GM21360 (cell line): ENCODE data around the gene ALDH6A1.
A peak's percentile ranks its signal among the peaks of the same experiment; 100 is the strongest.
"Not testable (repeated sequence)": the region's sequence is repeated elsewhere in the genome, so short reads cannot be mapped to it uniquely, and the experiment has no call there.

Source experiments
- ATAC-seq: cut with Tn5 transposase; IDR thresholded peaks from one replicate; pipeline ENCODE4 v1.9.1; 2021; ENCODE audit warnings: mild to moderate bottlenecking, moderate library complexity; ENCODE audit not compliant: unreplicated experiment

The ALDH6A1 gene

DNA sequence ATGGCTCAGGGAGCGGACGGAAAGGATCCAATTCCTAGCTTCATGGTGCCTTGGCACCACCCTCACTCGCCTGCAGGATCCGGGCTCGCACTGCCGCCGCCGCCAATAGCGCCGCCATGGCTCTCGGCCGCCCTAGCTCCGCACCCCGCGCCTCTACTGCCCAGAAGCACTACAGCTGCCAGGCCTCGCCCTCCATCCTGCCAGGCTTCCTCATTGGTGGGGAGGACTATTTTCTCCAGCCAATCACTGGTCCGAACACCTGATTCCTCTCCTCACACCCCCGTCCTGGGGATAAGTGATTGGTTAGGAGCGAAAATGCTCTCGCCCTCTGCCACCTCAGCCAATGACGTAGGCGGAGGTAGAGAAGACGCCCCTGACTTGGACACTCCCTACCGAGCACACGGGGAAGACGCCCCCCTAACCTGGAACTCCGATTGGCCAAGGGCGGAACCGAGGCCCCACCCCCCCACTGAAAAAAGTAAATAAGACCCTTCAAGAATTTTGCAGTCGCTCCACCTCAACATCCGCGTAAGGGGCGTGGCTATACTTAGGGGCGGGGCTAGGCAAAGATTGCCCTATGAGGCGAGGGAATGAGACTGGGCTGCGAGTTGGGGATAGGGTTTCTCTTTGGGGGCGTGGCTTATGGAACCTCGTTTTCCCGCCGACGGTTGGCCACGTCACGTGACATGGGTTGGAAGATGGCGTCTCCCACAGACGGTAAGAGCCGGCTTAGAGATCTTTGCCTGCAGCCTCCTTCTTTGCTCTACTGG, at the start of gene ALDH6A1, which contains the start of gene LIN52:
ALDH6A1 (minus strand) TSS at position 177 of the 770 bp plus-strand sequence; CDS start at position 118, 59 bp downstream.
LIN52 (plus strand) TSS at position 680 of the 770 bp plus-strand sequence; CDS start at position 699, 19 bp downstream.
- peak; percentile 88 for ATAC-seq

DNA sequence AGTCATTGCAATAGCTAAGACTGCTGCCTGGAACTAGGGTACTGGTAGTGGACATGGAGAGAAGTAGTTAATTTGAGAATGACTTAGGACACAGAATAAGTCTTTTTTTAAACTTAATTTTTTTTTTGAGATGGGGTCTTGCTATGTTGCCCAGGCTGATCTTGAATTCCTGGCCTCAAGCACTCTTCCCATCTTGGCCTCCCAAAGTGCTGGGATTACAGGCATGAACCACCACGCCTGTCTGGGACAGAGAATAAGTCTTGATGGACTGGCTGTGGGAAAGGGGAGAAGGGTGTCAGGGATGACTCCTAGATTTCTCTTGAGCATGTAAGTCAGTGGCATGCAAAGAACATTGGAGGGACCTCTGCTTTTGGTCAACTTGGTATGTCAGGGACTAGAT, 43.4 kb upstream of the ALDH6A1 start:
- no peak for ATAC-seq

DNA sequence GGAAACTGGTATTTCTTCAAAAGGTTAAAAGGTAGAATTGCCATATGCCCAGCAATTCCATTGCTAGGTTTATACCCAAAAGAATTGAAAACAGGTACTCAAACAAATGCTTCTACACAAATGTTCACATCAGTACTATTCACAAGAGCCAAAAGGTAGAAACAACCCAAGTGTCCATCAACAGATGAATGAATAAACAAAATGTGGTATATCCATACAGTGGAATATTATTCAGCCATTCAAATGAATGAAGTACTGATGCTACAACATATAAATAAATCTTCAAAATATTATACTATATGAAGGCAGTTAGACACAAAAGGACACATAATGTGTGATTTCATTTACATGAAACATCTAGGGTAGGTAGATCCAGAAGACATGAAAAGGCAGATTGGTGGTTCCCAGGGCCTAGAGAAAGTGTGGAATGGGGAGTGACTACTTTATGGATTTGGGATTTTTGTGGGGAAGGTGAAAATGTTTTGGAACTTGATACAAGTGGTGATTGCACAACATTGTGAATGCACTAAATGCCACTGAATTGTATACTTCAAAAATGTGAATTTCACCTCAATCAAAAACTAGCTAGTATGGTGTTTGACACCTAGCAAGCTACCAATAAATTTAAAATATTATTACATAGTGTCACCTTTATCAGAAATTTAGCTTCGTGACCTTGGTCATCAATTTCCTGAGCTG, 42.2 kb upstream of the ALDH6A1 start:
- ATAC-seq: no peak

DNA sequence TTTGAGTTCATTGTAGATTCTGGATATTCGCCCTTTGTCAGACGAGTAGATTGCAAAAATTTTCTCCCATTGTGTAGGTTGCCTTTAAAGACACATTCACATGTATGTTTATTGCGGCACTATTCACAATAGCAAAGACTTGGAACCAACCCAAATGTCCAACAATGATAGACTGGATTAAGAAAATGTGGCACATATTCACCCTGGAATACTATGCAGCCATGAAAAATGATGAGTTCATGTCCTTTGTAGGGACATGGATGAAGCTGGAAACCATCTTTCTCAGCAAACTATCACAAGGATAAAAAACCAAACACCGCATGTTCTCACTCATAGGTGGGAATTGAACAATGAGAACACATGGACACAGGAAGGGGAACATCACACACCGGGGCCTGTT, 41.2 kb upstream of the ALDH6A1 start:
- not testable (repeated sequence) for ATAC-seq

DNA sequence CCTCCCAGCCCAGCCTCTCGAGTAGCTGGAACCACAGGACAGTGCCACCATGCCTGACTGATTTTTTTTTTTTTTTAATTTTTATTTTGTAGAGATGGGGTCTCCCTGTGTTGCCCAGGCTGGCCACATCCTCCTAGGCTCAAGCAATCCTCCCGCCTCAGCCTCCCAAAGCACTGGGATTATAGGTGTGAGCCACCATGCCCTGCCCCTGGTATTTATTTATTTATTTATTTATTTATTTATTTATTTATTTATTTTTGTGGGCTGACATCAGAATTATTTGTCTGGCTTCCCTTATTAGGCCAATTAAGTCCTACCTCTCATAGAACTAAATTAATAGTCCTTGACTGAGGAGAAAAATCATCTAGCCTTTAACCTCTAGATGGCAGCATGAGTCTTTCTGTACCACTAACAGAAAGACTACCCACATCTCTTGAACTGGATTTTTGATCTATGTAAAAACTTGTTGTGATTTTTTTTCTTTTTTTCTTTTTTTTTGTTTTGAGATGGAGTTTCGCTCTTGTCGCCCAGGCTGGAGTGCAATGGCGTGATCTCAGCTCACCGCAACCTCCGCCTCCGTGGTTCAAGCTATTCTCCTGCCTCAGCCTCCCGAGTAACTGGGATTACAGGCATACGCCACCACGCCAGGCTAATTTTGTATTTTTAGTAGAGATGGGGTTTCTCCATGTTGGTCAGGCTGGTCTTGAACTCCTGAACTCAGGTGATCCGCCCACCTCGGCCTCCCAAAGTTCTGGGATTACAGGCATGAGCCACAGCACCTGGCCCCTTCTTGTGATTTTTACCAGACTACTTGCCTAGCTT, 27.4 kb upstream of the ALDH6A1 start:
- not testable (repeated sequence) for ATAC-seq

DNA sequence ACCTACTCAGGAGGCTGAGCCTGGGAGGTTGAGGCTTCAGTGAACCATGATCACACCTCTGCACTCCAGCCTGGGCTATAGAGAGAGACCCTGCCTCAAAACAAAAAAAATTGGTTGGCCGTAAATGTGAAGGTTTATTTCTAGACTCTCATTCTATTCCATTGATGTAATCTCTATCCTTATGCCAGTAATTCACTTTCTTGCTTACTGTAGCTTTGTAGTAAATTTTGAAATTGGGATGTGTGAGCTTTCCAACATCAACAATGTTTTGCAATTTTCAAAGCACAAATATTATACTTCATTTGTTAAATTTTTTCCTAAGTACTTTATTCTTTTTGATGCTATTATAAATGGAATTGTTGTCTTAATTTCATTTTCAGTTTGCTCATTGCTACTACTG, 25.1 kb upstream of the ALDH6A1 start:
- ATAC-seq: no peak

DNA sequence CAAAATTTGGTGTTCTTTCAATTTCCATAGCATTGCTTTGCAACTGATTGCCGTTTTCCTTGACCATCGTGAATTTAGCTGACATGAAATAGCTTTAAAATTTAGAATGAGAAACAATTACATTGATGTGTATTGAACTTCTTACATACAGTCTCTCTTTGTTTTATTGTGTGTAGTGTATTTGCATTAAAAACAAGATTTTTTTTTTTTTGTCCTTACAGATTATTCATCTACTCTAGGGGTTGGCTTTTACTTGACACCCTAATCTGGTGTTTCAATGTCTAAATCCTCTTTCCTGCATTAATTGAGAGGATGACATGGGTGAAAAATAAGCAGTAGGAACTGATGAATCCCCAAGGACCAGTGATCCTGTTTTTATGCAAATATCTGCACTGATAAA, 21.1 kb upstream of the ALDH6A1 start:
- no peak for ATAC-seq

DNA sequence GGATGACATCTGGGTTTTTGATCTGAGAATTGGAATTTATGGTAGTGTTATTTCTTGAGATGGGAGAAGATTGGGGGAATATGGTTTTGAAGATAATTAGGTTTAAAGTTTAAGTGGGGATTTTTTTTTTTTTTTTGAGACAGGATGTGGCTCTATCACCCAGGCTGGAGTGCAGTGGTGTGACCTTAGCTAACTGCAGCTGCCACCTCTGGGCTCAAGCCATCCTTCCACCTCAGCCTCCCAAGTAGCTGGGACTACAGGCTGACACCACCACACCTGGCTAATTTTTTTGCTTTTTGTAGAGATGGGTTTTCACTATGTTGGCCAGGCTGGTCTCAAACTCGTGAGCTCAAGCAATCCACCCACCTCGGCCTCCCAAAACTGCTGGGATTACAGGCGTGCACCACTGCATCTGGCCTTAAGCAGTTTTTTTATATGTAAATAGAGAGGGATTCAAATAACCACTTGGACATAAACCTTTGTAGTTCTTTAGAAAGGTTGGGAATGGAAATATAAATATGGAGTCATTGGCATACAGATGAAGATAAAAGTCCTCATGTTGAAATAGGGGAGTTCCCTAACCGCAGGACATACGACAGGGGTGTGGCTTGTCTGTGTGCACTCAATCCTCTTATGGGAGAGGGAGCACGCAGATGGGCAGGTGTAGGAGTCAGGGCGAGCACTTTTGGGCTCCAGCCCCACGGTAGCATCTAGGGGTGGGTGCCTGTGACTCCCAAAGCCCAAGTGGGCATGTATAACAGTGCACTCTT, 5.2 kb upstream of the ALDH6A1 start:
- ATAC-seq: no peak

DNA sequence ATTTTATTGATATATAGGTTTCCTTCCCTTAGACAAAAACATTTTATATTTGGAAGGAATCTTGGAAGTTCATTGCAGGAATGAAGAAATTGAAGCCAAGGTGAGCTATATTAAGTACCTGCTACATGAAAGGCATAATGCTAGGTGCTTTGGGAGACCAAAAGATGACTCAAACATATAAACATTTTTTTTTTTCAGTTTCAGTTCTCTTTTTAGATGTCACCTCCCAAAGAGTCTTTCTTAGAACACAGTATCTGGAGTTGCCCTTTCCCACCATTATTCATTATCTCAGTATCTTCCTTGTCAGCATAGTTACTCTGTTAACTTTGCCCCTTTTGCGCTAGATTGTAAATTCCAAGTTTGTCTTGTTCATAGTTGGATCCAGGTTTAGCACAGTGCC, 1.6 kb upstream of the ALDH6A1 start:
- ATAC-seq: no peak

DNA sequence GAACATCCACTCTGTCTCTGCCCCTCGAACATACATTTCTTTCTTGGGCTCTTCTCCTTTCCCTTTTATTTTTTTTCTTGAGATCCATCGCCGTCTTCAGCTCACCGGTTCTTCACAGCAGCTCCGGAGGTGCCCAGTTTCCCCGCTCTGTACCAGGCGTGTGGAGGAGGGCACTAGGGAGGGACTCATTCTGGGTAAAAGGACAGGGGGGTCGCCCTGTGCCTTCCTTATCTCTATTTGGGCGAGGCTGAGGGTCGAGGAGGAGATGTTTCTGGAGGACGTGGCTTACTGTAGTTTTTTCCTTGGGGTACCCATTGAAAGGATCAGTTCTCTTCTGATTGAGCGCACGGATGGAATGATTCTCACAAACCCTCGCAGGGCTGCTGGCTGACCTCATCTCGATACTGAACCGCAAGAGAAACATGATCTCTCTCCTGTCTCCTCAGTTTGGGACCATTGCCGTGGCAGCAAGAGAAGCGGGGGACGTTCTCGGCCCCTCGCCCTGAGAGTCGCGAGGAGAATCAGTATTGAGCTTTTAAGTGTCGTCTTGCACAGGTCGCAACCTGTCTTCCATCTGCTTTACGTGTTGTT, 889 bp upstream of the ALDH6A1 start:
- ATAC-seq: peak; percentile 6

DNA sequence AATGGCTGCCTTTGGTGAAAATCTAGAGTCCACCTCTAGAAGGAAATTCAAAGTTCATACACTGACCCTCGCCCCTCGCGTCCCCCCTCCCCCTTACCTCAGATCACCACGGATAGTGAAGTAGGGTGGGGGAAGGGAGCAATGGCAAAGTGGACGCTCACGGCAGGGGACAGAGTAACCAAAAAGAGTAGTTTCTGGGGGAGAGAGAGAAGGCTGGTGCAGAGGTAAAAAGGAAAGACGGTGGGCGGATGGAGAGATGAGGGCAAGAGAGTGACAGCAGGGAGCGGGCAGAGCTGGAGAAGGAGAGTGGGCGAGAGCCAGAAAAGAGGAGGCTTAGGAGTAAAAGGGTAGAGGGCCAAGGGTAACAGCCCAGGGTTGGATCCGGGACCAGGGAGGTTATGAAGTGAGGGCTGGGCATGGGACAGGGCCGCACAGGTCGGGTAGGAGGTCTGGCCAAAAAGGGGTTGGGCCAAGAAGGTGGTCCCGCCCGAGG, 423 bp downstream of the ALDH6A1 start:
- ATAC-seq: no peak

DNA sequence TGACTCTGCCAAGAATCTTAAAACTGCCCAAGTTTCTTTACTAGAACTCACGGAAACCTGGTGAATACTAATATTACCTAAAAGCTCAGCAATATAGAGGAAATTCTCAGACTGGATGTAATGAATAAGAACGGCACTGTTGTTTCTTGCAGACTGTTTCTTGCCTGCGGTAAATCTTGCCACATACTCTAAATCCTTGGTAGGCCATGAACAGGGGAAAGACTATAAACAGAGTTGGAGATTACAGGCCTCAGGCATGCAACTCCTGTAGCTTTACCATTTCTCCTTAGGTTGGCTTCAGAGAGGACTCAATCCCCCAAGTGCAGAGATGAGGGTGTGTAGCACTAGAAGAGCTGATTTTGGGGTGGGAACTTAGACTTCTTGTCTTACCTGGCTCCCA, 1.1 kb downstream of the ALDH6A1 start:
- no peak for ATAC-seq

DNA sequence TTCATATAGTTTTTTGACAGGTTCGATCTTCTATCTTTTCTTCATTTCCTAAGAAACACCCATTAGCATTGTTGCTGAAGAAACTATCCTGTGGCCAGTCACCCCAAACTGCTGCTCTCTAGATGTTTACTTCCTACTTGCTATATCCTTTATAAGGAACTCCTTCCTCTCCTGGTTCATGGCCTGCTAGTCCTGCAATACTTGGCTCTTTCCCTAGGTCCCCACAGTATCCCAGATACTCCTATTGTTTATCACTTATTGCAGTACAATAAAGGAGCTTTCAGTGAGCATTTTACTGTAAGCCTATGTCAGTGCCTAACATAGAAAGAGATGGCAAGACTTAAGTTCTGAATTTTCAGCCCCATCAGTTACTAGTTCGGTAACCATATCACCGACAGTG, 2.8 kb downstream of the ALDH6A1 start:
- ATAC-seq: no peak

DNA sequence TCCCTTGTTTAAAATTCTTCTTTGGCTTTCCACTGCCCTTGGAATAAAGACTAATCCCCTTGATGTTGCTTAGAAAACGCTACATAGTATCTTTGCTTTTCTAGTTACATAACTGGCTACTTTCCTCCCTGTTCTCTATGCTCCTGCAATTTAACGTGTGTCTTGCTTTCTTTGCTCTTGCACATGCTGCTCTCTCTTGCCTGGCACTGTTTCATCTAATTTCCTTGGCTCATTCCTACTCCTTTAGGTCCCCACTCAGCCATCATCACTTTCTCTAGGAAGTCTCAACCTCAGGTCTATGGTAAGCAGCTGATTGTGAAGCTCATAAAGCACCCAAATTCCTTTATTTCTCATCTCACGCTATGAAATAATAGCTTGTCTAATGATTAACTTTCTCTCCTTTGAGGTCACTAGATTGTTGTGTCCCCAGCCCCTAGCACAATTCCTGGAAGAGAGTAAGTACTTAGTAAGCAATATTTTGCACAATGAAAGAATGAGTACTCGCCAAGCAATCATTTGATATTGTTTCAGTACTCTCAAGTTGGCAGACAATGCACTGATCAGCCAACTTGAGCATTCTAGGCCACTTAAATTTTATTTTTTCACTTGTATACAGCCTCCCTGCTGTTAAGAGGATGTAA, 3.3 kb downstream of the ALDH6A1 start:
- ATAC-seq: no peak

DNA sequence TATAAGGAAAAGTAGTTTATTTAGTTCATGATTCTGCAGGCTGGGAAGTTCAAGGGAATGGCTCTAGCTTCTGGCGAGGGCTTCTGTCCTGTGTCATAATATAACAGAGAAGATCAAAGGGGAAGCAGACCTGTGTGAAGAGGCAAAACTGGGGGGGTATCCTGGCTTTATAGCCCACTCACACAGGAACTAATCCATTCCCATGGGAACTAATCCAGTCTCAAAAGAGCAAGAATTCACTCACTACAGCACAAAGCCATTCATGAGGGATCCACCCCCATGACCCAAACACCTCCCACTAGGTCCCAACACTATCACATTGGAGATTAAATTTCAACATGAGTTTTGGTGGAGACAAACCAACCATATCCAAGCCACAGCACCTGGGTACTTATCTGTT, 6.9 kb downstream of the ALDH6A1 start:
- no peak for ATAC-seq

DNA sequence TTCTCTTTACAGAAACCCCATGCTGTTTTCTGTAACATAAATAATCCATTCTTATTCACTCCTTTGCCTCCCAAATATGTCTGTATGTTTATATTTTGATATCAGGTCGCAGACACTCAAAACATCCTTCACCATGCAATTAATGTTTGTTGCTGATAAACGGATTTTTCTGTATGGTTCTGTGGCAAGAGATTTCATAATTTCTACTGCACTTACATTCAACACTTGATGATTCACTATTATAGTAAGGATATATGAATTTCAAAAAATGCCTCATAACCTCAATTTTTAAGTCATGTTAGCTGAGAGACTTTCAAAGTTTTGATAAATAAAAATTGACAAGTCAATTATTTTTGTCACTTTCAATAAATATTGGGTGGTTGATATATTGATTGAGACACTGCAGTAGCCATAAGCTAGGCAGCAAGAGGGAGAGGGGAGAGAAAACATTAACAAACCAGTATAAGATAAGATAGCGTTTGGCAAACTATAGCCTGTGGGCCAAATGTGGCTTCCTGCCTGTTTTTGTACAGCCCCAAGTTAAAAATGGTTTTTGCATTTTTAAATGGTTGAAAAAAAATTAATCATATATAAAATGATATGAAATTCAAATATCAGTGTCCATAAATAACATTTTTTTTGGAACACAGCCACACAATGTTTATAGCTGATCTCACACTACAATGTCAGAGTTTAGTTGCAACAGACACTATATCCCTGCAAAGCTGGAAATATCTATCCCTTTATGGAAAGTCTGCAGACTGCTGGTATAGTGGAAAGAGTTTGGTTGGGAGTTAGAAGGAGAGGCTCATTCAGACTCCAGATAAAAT, 18.3 kb downstream of the ALDH6A1 start:
- ATAC-seq: no peak

DNA sequence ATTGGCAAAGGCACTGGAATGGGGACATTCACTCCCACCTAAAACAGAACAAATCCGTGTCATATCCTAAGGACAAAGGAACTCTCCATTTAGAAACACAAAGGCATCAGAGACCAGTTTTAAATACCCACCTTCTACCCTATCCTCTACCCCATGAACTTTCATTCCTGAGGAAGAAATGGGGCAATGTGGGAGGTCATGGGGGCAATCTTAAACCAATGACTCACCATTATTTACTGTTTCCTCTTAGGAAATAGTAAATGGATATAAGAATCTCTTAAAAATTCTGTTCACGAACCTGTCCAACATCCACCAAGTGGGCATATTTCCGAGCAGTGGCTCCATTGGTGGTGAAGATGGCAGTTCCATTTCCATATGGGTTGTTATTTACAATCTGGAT, 19.4 kb downstream of the ALDH6A1 start:
- no peak for ATAC-seq

DNA sequence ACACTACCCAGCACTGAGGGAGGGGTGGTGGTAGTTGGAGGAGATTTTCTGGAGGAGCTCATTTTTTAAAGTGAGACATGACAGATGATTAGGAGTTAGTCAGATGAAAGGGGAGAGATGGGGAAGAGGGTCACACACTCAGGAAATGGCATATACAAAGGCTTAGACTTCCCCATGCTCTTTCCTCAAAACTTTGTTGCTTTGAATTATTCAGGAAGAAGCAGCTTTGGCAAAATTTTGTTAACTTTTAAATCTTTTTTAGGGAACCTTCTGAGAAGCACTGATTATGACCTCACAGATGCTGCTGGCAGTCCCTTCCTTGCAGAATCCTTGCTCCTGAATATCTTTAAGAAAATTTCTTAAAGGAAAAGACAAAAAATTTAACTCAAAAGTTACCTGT, 19.8 kb downstream of the ALDH6A1 start:
- no peak for ATAC-seq

DNA sequence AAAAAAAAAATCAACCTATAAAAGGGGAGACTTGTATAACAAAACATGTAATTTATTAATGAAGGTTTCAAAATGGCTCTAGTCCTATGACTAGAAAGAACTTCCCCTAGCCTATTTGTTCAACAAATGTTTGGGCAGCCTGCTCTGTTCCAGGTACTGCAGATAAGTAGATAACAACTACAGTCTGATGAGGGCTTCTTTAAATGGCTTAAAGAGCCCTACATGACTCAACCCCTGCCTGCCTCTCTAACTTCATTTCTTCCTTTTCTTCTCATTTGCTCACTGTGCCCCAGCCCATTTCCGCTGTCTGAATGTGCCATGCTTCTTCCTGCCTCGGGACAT, 21.5 kb downstream of the ALDH6A1 start:
- ATAC-seq: no peak
